22Rv1 (cell line): ENCODE measurements around the gene MYLK.

Source experiments
- ZFX ChIP-seq: fragments of 450-650 bp; IDR thresholded peaks from 2 replicates; pipeline ENCODE4 v1.6.1; 2017; ENCODE audit warnings: antibody characterized with exemption, borderline replicate concordance
- TF ChIP-seq, protein P1 (sequence below): fragments of 450-650 bp; IDR thresholded peaks from 2 replicates; pipeline ENCODE4 v1.5.1; 2017; ENCODE audit warnings: mild to moderate bottlenecking

DNA sequence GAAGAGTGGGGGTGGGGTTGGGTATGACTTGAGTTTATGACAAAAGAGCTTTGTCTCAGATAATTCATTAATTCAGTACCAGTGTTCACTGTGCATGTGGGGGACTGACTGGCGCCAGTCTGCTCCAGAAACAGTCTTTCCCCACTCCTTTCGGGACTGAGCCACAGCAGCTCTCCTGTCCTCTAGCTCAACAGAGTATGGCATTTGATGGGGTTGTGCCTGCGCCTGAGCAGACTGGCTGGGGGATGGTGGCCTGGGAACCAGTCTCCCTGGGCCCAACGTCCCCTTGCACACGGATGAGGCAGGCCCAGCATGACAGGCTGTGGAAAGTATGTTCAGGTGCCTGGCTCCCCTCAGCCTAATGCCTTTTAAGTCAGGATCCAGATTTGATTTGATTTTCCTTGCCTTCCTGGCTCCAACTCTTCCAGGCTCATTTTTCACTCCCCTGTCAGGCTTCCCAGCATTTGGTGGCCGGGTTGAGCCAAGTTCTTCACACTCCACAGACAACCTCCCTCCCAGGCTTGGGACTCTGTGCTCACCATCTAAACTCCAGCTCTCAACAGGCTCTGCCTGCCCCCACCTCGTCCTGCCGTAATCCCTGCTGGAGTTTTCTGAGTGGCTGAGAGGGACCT, 105.0 kb downstream of the MYLK start:
- TF ChIP-seq, protein P1, sequence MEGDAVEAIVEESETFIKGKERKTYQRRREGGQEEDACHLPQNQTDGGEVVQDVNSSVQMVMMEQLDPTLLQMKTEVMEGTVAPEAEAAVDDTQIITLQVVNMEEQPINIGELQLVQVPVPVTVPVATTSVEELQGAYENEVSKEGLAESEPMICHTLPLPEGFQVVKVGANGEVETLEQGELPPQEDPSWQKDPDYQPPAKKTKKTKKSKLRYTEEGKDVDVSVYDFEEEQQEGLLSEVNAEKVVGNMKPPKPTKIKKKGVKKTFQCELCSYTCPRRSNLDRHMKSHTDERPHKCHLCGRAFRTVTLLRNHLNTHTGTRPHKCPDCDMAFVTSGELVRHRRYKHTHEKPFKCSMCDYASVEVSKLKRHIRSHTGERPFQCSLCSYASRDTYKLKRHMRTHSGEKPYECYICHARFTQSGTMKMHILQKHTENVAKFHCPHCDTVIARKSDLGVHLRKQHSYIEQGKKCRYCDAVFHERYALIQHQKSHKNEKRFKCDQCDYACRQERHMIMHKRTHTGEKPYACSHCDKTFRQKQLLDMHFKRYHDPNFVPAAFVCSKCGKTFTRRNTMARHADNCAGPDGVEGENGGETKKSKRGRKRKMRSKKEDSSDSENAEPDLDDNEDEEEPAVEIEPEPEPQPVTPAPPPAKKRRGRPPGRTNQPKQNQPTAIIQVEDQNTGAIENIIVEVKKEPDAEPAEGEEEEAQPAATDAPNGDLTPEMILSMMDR: no peak
- TF ChIP-seq ZFX: no peak
